GM10847 (cell line): ENCODE results near the gene LMTK3.

Source experiments
- POLR2A ChIP-seq: IDR thresholded peaks from 2 replicates; pipeline ENCODE4 v1.6.1; 2011; ENCODE audit not compliant: insufficient read length; ENCODE audit errors: extremely low read depth

Gene LMTK3

DNA sequence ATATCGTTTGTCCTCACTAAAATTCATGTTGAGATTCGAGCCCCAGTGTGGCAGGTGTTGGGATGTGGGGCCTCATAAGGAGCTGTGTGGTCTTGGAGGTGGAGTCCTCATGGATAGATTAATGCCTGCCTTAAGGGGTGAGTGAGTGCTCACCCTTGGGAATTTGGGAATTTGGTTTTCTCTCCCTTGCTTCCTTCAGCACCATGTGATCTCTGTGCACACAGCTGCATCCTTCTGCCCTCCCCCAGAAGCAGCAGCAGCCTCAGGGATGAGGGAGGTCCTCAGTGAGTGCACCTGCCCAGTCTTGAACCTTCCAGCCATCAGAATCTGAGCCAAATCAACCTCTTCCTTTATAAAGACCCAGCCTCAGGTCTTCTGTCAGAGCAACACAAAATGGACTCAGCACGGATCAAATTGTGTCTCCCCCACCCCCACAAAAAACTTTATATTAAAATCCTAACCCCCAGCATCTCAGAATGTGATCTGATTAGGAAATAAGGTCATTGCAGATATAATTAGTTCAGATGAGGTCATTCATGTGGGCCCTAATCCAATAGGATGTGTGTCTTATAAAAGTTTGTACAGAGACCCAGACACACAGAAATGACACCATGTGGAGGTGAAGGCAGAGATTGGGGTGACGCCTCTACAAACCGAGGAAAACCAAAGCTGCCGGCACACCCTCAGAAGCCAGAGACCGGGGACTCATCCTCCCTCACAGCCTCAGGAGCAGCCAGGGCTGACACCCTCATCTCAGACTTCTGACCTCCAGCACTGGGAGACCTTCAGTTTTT lies 29.6 kb downstream of the LMTK3 start:
- TF ChIP-seq POLR2A: no peak

DNA sequence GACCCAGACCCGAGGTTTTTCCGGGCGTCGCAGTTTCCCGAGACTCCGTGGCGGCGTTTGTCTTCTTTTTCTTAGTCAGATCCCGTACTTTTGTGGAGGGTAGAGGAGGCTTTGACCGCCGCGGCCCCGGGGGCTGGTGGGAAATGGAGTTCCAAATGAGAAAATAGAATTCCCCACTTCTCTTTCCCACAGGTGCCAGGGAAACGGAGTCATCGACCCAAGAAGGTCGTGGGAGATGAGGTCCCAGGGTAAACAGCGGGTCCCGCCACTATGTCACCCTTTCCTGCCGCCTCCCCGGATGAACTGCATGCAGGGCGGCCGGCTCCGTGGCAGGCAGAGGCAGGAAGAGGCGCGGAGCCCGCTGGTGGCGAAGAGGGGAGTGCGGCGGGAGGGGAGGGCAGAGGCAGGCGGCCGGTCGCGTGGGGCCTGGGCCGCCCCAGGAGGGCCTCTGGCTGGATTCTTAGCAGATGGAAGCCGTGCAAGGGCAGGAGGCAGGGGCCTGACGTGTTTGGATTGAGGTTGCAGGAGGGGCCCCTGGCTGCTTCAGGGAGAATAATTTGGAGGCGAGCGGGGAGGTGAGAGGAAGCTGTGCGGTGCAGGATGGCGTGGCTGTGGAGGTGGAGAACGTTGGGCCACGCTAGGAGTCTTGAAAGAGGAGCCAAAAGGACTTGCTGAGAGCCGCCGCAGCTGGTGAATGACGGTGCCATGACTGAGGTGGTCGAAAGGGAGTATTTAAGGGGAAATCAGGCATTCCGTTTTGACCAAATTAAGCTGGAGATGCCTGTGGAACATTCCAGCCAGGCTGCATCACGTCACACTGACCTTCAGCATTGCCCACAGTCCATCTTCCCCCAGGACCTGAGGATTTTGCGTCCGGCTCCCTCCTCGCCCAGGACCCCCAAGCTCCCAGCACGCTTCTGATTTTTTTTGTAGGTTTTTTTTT lies 30.8 kb downstream of the LMTK3 start:
- TF ChIP-seq POLR2A: no peak

DNA sequence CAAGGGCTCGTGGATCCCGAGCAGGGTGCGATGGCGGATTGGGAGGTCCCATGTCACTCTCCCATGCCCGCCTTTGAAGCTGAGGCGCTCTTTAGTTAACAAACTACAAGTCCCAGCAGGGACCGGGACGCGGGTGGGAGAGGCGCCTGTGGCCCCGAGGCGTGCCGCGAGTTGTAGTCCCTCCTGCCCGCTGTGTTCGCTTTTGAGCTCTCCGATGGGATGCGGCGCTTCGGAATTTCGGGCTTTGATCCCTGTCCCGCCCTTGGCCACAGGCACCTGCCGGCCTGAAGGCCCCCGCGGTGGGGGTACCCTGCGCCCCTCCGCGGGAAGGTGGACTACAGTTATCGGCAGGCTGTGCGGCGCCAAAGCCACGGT lies 31.5 kb downstream of the LMTK3 start:
- no peak for TF ChIP-seq POLR2A

DNA sequence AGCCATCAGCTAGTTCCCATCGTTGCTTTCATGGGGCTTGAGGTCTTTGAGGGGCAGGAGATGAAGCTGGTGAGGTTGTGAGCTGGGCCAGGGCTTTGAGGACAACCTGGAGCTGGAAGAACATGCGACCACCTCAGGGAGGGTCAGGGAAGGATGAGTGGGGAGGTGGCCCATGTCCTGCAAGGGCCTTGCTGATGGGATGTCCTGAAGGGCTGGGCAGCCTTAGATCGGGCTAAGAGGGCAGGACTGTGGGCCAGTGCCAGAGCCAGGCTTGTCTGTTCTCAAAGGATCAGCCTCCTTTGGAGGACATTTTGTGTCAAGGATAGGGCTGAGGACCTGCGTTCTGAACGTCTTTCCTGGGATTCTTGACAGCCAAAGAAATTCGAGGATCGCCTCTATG lies 31.9 kb downstream of the LMTK3 start:
- TF ChIP-seq POLR2A: no peak

DNA sequence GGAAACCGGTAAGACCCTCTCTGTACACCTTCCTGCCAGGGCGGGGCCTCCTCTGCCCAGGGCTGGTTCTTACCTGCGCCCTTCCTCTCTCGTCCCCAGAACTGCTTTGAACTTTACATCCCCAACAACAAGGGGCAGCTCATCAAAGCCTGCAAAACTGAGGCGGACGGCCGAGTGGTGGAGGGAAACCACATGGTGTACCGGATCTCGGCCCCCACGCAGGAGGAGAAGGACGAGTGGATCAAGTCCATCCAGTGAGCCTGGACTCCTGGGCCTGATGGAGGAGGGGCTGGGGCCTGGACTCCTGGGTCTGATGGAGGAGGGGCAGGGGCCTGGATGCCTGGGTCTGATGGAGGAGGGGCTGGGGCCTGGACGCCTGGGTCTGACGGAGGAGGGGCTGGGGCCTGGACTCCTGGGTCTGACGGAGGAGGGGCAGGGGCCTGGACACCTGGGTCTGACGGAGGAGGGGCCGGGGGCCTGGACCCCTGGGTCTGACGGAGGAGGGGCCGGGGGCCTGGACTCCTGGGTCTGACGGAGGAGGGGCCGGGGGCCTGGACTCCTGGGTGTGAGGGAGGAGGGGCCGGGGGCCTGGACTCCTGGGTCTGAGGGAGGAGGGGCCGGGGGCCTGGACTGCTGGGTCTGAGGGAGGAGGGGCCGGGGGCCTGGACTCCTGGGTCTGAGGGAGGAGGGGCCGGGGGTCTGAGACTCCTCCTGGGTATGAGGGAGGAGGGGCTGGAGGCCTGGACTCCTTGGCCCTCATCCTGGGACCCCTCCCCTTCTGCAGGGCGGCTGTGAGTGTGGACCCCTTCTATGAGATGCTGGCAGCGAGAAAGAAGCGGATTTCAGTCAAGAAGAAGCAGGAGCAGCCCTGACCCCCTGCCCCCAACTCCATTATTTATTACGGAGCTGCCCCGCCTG lies 33.0 kb downstream of the LMTK3 start:
- no peak for TF ChIP-seq POLR2A

DNA sequence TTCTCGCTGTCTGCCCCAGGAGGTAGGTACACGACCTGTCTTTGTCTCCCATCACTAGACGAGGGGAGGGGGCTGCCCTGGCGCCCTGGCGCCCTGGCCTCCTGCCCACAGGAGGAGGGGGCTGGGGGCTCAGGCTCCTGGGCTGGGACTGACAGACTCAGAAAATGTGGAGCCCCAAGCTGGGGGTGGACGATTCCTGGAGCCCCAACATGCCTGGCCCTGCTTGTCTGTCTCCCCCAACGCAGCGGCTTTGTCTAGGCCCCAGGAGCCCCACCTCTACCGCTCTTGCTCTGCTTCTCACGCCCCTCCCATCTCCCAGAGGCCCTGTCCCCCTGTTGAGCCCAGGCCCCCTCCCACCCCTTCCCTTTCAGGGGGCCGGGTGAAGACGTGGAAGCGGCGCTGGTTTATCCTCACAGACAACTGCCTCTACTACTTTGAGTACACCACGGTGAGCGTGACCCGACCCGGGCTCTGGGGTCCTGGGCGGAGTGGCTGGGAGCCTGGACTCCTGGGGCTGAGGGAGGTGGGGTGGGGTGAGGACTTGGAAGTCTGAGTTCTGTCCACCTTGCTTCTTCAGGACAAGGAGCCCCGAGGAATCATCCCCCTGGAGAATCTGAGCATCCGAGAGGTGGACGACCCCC lies 33.8 kb downstream of the LMTK3 start:
- no peak for TF ChIP-seq POLR2A

DNA sequence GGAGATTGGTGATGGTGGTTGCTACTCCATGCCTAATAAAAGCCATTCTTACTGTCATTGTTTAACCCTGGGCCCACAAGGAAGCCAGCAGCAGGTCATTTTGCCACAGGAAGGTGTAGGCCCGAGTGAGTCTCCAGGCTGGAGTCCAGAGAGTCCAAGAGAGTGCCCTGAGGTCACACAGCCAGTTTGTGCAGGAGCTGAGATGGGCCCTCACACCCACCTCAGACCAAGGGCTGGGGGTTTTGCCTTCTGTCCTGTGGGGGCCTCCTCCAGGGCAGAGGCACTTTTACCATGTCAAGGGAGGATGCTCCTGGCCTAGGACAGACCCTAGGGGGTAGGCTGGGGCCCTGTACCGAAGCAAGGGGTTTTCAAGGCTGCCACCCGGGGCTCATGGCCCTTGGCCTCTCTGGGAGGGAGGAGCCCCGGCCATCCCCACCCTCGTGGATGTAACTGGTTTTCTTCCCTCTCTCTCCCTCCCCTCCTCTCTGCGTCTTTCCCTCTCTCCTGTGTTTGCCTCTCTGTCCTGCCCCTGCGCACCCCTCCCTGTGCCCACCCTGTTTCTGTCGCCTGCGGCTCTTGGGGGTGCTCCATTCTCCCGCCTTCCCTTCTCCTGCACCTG lies 34.5 kb downstream of the LMTK3 start:
- TF ChIP-seq POLR2A: no peak

DNA sequence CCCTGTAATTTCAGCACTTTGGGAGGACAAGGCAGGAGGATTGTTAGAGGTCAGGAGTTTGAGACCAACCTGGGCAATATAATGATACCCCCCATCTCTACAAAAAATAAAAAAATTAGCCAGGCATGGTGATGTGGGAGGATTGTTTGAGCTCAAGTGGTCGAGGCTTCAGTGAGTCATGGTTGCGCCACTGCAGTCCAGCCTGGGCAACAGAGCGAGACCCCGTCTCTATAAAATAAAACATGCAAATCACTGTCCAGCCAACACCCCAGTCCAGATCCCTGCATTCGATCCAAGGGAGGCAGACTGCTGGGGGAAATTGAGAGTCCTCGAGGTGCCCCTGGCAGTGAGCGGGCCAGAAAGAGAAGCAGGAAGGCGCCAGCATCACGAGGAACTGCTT lies 35.5 kb downstream of the LMTK3 start:
- TF ChIP-seq POLR2A: no peak

DNA sequence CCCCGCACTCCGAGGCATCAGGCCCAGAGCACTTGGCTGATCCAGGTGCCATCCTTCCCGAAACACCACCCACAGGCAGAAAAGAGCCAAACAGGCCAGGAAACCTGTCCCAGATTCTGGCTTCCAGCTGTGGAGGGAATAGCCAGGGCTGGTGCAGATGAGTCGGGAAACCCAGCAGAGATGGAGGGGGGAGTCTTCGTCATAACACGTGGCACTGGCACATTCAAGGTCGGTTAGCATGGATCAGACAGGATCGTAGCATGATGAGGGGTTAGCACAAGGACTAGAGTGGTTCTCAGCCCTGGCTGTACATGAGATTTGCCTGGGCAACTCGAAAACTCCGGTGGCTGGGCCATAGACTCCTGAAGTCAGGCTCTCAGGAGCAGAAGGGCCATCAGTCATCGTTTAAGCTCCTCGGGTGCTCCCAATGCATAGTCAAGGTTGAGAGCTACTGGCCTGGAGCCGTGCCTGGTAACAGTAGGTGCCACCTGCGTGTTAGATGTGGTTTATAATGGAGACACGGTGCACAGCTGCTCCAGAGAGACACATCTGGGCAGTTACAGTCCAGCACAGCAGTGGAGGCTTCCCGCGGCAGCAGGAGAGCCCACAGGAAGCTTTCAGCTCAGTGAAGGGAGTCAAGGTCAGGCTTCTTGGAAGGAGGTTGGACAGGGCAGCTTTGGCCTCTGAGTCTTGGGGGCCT lies 36.1 kb downstream of the LMTK3 start:
- no peak for TF ChIP-seq POLR2A

DNA sequence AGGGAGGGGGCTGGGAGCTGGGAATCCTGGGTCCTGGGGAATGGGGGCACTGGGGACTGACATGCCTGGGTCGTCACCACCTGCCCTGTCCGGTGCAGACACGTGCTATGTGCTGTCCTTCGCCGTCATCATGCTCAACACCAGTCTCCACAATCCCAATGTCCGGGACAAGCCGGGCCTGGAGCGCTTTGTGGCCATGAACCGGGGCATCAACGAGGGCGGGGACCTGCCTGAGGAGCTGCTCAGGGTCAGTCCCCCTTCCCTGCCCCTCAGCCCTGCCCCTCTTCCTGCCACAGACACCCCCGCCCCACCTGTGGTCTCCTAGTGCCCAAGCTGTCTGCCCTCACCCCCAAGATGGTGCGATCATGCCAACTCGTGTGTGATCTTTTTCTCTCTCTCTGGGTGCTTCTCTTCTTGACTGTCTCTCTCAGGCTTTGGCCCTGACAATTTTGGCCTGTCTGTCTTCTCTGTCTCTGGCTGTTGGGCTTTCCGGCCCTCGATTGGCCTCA lies 37.5 kb downstream of the LMTK3 start:
- no peak for TF ChIP-seq POLR2A

DNA sequence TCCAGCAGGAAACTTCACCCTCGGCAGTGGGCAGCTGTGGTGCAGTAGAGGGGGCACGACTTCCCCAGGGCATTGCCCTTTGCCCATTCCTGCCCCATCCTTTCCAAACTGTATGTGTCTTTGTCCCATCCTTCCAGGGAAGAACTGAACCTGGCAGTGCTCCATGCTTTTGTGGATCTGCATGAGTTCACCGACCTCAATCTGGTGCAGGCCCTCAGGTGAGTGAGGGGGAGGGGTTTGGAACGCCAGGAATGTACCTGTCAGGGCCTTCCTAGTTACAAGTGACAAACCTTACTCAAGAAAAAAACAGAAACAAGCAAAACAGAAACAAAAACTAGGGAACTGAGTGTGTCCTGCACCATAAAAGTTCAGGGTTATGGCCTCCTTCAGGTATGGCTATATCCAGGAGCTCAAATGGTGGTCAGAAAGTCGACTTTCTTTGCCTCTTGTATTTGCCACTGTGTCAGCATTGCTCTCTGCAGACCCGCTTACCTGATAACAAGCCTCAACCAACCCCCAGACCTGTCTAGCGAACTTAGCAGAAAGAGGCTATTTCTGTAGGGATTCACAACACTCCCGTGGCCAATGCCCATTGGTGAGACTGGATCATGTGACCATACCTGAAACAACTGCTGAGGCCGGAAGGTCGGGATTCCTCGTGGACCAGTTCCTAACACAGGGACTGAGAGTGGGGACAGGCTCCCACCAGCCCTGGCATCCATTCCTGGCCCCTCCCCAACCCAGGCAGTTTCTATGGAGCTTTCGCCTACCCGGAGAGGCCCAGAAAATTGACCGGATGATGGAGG lies 38.3 kb downstream of the LMTK3 start:
- no peak for TF ChIP-seq POLR2A

DNA sequence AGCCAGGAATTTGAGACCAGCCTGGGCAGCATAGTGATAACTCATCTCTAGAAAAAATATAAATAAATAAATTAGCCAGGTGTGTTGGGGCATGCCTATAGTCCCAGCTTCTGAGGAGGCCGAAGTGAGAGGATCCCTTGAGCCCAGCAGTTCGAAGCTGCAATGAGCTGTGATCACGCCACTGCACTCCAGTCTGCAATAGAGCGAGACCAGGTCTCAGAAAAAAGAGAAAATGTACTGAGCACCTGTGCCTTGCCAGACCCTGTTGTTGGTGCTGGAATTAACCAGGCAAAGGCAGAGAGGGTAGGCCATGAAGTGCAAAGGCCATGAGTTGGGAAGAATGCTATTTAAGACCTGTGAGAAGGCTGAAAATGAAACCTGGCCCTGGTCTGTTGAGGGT lies 39.8 kb downstream of the LMTK3 start:
- no peak for TF ChIP-seq POLR2A

DNA sequence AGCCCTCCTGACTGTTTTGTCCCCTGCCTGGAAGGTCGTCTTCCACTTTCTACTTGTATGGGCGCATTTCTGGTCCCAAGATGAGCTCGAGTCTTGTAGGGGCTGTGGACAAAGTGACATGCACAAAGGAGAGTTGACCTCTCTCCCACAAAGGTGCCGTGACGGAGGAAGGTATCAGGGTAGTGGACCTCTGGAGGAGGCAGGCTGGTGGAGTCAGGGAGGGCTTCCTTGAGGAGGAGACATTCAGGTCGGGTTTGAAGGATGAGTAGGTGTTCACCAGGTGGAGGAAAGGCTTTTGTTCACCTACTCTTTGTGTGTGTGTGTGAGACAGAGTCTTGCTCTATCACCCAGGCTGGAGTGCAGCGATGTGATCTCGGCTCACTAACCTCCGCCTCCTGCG lies 40.8 kb downstream of the LMTK3 start:
- no peak for TF ChIP-seq POLR2A
